H1 (cell line): ENCODE results near the gene CPNE4. TPM values are rescaled to one million over a fixed set of nuclear protein-coding genes. Genes with fewer than 3 reads are reported as not detected.

Experiments used
- CTCF ChIA-PET: fragments of 300-600 bp; sonication (Branson Sonifier 250); formaldehyde crosslinking; loops from one replicate; lab custom pipeline; 2021; ENCODE audit not compliant: partially characterized antibody; lab: Charles Lee
- POLR2A ChIA-PET: fragments of 300-600 bp; sonication (Branson Sonifier 250); formaldehyde crosslinking; loops from one replicate; lab custom pipeline; 2021; ENCODE audit warnings: inconsistent platforms; ENCODE audit not compliant: partially characterized antibody; lab: Charles Lee
- DNase-seq, 2 experiments: peaks; one replicate each; pipeline versions ENCODE4 v3.0.0 to v3.0.0-alpha.2; 2010 to 2022; ENCODE audit warnings: low spot score in 2 of 2, low read depth in 1 of 2, mixed read lengths in 1 of 2
- FAIRE-seq: peaks from 2 replicates; lab custom pipeline; 2011; peaks lifted over from hg19 to GRCh38; lab: Jason Lieb, UNC
- H2AFZ ChIP-seq: 2 replicates; pipeline ENCODE4 v1.8.1; 2012; ENCODE audit warnings: low read length, inconsistent platforms
- H2AK5ac ChIP-seq: 2 replicates; pipeline ENCODE4 v1.6.1; 2013; ENCODE audit warnings: low read depth, low read length
- H2BK120ac ChIP-seq: replicated peaks from 2 replicates; pipeline ENCODE3; 2013; ENCODE audit warnings: low read depth, low read length, inconsistent platforms
- H2BK12ac ChIP-seq: 2 replicates; pipeline ENCODE4 v1.6.1; 2013; ENCODE audit warnings: low read depth, low read length
- H2BK15ac ChIP-seq: 2 replicates; pipeline ENCODE4 v1.6.1; 2013; ENCODE audit warnings: low read length
- H2BK20ac ChIP-seq: 2 replicates; pipeline ENCODE4 v1.6.1; 2013; ENCODE audit warnings: low read length
- H2BK5ac ChIP-seq: 2 replicates; pipeline ENCODE4 v1.6.1; 2013; ENCODE audit warnings: low read depth, low read length
- H3K14ac ChIP-seq: 2 replicates; pipeline ENCODE4 v1.6.1; 2013; ENCODE audit warnings: inconsistent platforms; ENCODE audit not compliant: insufficient read length
- H3K18ac ChIP-seq: 2 replicates; pipeline ENCODE4 v1.6.1; 2013; ENCODE audit warnings: low read length; ENCODE audit errors: extremely low read depth
- H3K23ac ChIP-seq: 2 replicates; pipeline ENCODE4 v1.6.1; 2013; ENCODE audit warnings: inconsistent platforms; ENCODE audit not compliant: insufficient read length
- H3K23me2 ChIP-seq: 2 replicates; pipeline ENCODE4 v1.6.1; 2013; ENCODE audit warnings: low read depth, low read length
- H3K27ac ChIP-seq: 2 replicates; pipeline ENCODE4 v1.6.1; 2011; ENCODE audit warnings: low read depth, low read length, inconsistent platforms
- H3K27me3 ChIP-seq, 4 experiments: replicated peaks in 1 of 4; 1 replicate in 1 of 4; 2 replicates in 3 of 4; pipeline versions ENCODE4 v1.6.1 to v1.8.1; 2011 to 2013; ENCODE audit warnings: low read length in 3 of 4, mild to moderate bottlenecking in 3 of 4, inconsistent platforms in 2 of 4, mixed read lengths in 2 of 4, moderate library complexity in 1 of 4; ENCODE audit not compliant: control insufficient read depth in 3 of 4, insufficient read depth in 3 of 4; ENCODE audit errors: extremely low read depth in 1 of 4
- H3K36me3 ChIP-seq, 4 experiments: 2 replicates each; pipeline versions ENCODE4 v1.6.1 to v1.8.1; 2011 to 2013; ENCODE audit warnings: mild to moderate bottlenecking in 4 of 4, low read length in 3 of 4, moderate library complexity in 2 of 4, control low read depth in 1 of 4, inconsistent platforms in 1 of 4; ENCODE audit not compliant: insufficient read depth in 4 of 4, control insufficient read depth in 2 of 4
- H3K4ac ChIP-seq: replicated peaks from 2 replicates; pipeline ENCODE3; 2013; ENCODE audit warnings: low read length, low read depth, mixed read lengths, inconsistent platforms; ENCODE audit not compliant: insufficient read length
- H3K4me1 ChIP-seq, 4 experiments: replicated peaks in 1 of 4; 1 replicate in 1 of 4; 2 replicates in 3 of 4; pipeline versions ENCODE4 v1.6.1 to v1.8.1; 2011 to 2013; ENCODE audit warnings: low read length in 3 of 4, inconsistent platforms in 2 of 4, mixed read lengths in 1 of 4; ENCODE audit not compliant: insufficient read depth in 4 of 4, control insufficient read depth in 3 of 4
- H3K4me2 ChIP-seq, 2 experiments: 2 replicates each; pipeline versions ENCODE4 v1.6.1 to v1.8.1; 2011 to 2013; ENCODE audit warnings: low read depth in 2 of 2, low read length in 2 of 2, control low read depth in 1 of 2, inconsistent platforms in 1 of 2, mild to moderate bottlenecking in 1 of 2; ENCODE audit not compliant: insufficient read depth in 1 of 2
- H3K4me3 ChIP-seq, 4 experiments: fragments of 200-600, 300-600 bp in 1 of 4; sonication (generic), shearing (Covaris generic), sonication (Bioruptor Twin) in 1 of 4; 2 replicates each; pipeline versions ENCODE4 v1.5.1 to v1.8.1; 2011 to 2016; ENCODE audit warnings: low read length in 4 of 4, low read depth in 3 of 4, control low read depth in 2 of 4, inconsistent platforms in 2 of 4, mild to moderate bottlenecking in 2 of 4, mixed read lengths in 1 of 4, moderate library complexity in 1 of 4; ENCODE audit not compliant: insufficient read depth in 2 of 4; ENCODE audit errors: extremely low read depth in 1 of 4
- H3K56ac ChIP-seq: replicated peaks from 2 replicates; pipeline ENCODE3; 2013; ENCODE audit warnings: low read depth, mild to moderate bottlenecking, mixed read lengths, low read length, inconsistent platforms; ENCODE audit not compliant: insufficient read length
- H3K79me1 ChIP-seq: 2 replicates; pipeline ENCODE4 v1.6.1; 2013; ENCODE audit warnings: low read depth, low read length, control low read depth
- H3K79me2 ChIP-seq, 2 experiments: 2 replicates each; pipeline versions ENCODE4 v1.6.1 to v1.8.1; 2012 to 2013; ENCODE audit warnings: low read length in 2 of 2, mild to moderate bottlenecking in 2 of 2, inconsistent platforms in 1 of 2; ENCODE audit not compliant: insufficient read depth in 2 of 2, control insufficient read depth in 1 of 2
- H3K9ac ChIP-seq, 4 experiments: replicated peaks in 1 of 4; 1 replicate in 1 of 4; 2 replicates in 3 of 4; pipeline versions ENCODE4 v1.6.1 to v1.8.1; 2011 to 2013; ENCODE audit warnings: low read depth in 3 of 4, low read length in 3 of 4, control low read depth in 2 of 4, mild to moderate bottlenecking in 2 of 4, moderate library complexity in 2 of 4, inconsistent platforms in 1 of 4; ENCODE audit errors: extremely low read depth in 1 of 4
- H3K9me3 ChIP-seq, 2 experiments: 2 replicates each; pipeline versions ENCODE4 v1.6.1 to v1.8.1; 2012 to 2013; ENCODE audit warnings: mild to moderate bottlenecking in 2 of 2, moderate library complexity in 2 of 2, control low read depth in 1 of 2, inconsistent platforms in 1 of 2, low read depth in 1 of 2, low read length in 1 of 2, mixed read lengths in 1 of 2; ENCODE audit not compliant: insufficient read depth in 2 of 2
- H4K20me1 ChIP-seq, 2 experiments: replicated peaks in 1 of 2; 2 replicates each; pipeline versions ENCODE3 to v1.8.1; 2011 to 2013; ENCODE audit warnings: inconsistent platforms in 2 of 2, low read length in 2 of 2, mild to moderate bottlenecking in 1 of 2; ENCODE audit not compliant: insufficient read depth in 2 of 2, control insufficient read depth in 1 of 2
- H4K5ac ChIP-seq: 2 replicates; pipeline ENCODE4 v1.6.1; 2013; ENCODE audit warnings: low read length, low read depth, mixed read lengths, inconsistent platforms; ENCODE audit not compliant: insufficient read length
- H4K8ac ChIP-seq: 2 replicates; pipeline ENCODE4 v1.8.0; 2013; ENCODE audit warnings: mild to moderate bottlenecking, moderate library complexity, low read length, inconsistent platforms; ENCODE audit not compliant: insufficient read depth; ENCODE audit errors: extremely low read depth
- H4K91ac ChIP-seq: replicated peaks from 2 replicates; pipeline ENCODE3; 2013; ENCODE audit warnings: low read length, mixed read lengths, inconsistent platforms; ENCODE audit not compliant: insufficient read length
- BACH1 ChIP-seq: IDR thresholded peaks from 2 replicates; pipeline ENCODE4 v1.6.1; 2012; ENCODE audit warnings: low read length, improper control_type of control experiment
- BRCA1 ChIP-seq: IDR thresholded peaks from 2 replicates; pipeline ENCODE4 v1.6.1; 2012; ENCODE audit warnings: low read depth, low read length, improper control_type of control experiment
- CREB1 ChIP-seq: IDR thresholded peaks from 2 replicates; pipeline ENCODE4 v1.6.1; 2012; ENCODE audit warnings: inconsistent platforms
- EGR1 ChIP-seq: IDR thresholded peaks from 2 replicates; pipeline ENCODE4 v1.6.1; 2011; ENCODE audit warnings: low read depth, low read length, borderline replicate concordance
- EP300 ChIP-seq, 2 experiments: IDR thresholded peaks; 1 replicate in 1 of 2; 2 replicates in 1 of 2; pipeline ENCODE4 v1.6.1; 2011 to 2012; ENCODE audit warnings: low read depth in 2 of 2, low read length in 2 of 2, mild to moderate bottlenecking in 2 of 2, borderline replicate concordance in 1 of 2, inconsistent platforms in 1 of 2, moderate library complexity in 1 of 2
- EZH2 ChIP-seq: fragments of 200-600 bp; sonication (generic); IDR thresholded peaks from 2 replicates; pipeline ENCODE4 v1.7.1; 2012; ENCODE audit warnings: low read depth, mild to moderate bottlenecking, moderate library complexity, low read length, inconsistent platforms; ENCODE audit not compliant: severe bottlenecking
- JUND ChIP-seq: IDR thresholded peaks from 2 replicates; pipeline ENCODE4 v1.6.1; 2011; ENCODE audit warnings: mild to moderate bottlenecking, improper control_type of control experiment, low read length
- PHF8 ChIP-seq: fragments of 200-600 bp; sonication (generic); conservative IDR thresholded peaks from 2 replicates; pipeline ENCODE4 v1.7.1; 2012; ENCODE audit warnings: low read depth, mild to moderate bottlenecking, inconsistent platforms, low read length, moderate library complexity
- POLR2A ChIP-seq, 2 experiments: IDR thresholded peaks; 1 replicate in 1 of 2; 2 replicates in 1 of 2; pipeline ENCODE4 v1.6.1; 2011; ENCODE audit warnings: low read depth in 2 of 2, low read length in 2 of 2, mild to moderate bottlenecking in 2 of 2; ENCODE audit errors: control extremely low read depth in 1 of 2
- RNF2 ChIP-seq: fragments of 200-900, 300-1000 bp; sonication (generic); IDR thresholded peaks from 2 replicates; pipeline ENCODE4 v1.7.1; 2016; ENCODE audit warnings: borderline replicate concordance, low read depth, mild to moderate bottlenecking, antibody characterized with exemption, low read length; ENCODE audit not compliant: poor library complexity, severe bottlenecking; ENCODE audit errors: missing control alignments
- SIN3A ChIP-seq, 2 experiments: IDR thresholded peaks in 1 of 2; conservative IDR thresholded peaks in 1 of 2; 2 replicates each; pipeline ENCODE4 v1.6.1; 2011 to 2012; ENCODE audit warnings: low read length in 2 of 2, improper control_type of control experiment in 1 of 2, low read depth in 1 of 2, mild to moderate bottlenecking in 1 of 2
- SP2 ChIP-seq: IDR thresholded peaks from 2 replicates; pipeline ENCODE4 v1.6.1; 2012; ENCODE audit warnings: mild to moderate bottlenecking, low read length, inconsistent platforms
- SP4 ChIP-seq: IDR thresholded peaks from 2 replicates; pipeline ENCODE4 v1.6.1; 2012; ENCODE audit warnings: low read length, inconsistent platforms
- TCF12 ChIP-seq: IDR thresholded peaks from 2 replicates; pipeline ENCODE4 v1.6.1; 2011; ENCODE audit warnings: low read depth, mild to moderate bottlenecking, low read length
- TEAD4 ChIP-seq: IDR thresholded peaks from 2 replicates; pipeline ENCODE4 v1.6.1; 2012; ENCODE audit warnings: low read depth, low read length, inconsistent platforms, mixed read lengths
- YY1 ChIP-seq: IDR thresholded peaks from 2 replicates; pipeline ENCODE4 v1.6.1; 2011; ENCODE audit warnings: low read depth, mild to moderate bottlenecking, low read length
- WGBS, 2 experiments: shearing (Covaris generic) in 1 of 2; methylation state at CpG; one replicate each; pipeline versions ENCODE4 v1.1.6 to v1.1.7; 2013 to 2015; ENCODE audit warnings: low lambda C conversion rate in 2 of 2, mixed read lengths in 2 of 2, inconsistent platforms in 1 of 2, low coverage in 1 of 2, missing lambda C conversion rate in 1 of 2; ENCODE audit not compliant: insufficient replicate concordance in 2 of 2, insufficient coverage in 1 of 2, insufficient read length in 1 of 2; ENCODE audit errors: extremely low coverage in 1 of 2, missing lambda C conversion rate in 1 of 2; 5-methylcytosine and 5-hydroxymethylcytosine counted together
- polyA plus RNA-seq, 7 experiments: library from polyadenylated mRNA; depleted of rRNA in 3 of 7; stranded (reverse) in 5 of 7; unstranded in 2 of 7; fragments of >200 nt in 5 of 7; fragments of 200-250 nt in 2 of 7; gene quantifications; 1 replicate in 5 of 7; 2 replicates in 1 of 7; 4 replicates in 1 of 7; pipeline versions ENCODE4 v1.2.1 to v1.2.3, GENCODE V29; 2011 to 2013; ENCODE audit warnings: missing spikeins in 2 of 7, mixed read lengths in 2 of 7
- total RNA-seq: library from RNA; stranded (reverse); fragmentation: NEBNext Ultra II Directional; extraction: Animal tissue kit (Norgen Biotek cat#: 25700); gene quantifications from 2 replicates; pipeline ENCODE4 v1.2.1, GENCODE V29; 2021

CPNE4 gene
- total and polyA plus RNA-seq, 2 of the 8 experiments (the other 6 are each of a cell fraction or from before 2014, with no cell fraction given), result 0.82 to 3.8 TPM

GRCh38 chr3:131976448-131976847 is 58.4 kb downstream of the CPNE4 start:
- ChIA-PET POLR2A (interaction anchor here (0.7 kb wide), 1 partner anchor 19 kb away, joined by 3 read pairs; no protein-coding TSS in a partner anchor), CTCF (interaction anchor here (0.9 kb wide), 1 partner anchor 9 kb away, joined by 3 read pairs; no protein-coding TSS in a partner anchor)
- H2BK5ac ChIP-seq, result no peak overlapping the region
- no peaks in the 10 kb centered on the region for H3K79me2 ChIP-seq
- WGBS, 2 experiments, result 91% methylated on average over 2 of the region's 2 CpGs; no CpG with 5 or more reads in 1 of the 2 experiments
- no peak overlapping the region for H3K27ac ChIP-seq
- H3K9ac ChIP-seq, result no peak overlapping the region
- H4K91ac ChIP-seq, result no peak overlapping the region
- H3K18ac ChIP-seq, result no peak overlapping the region
- no peaks in the 10 kb centered on the region for H3K79me1 ChIP-seq
- no peak overlapping the region for H3K23ac ChIP-seq
- no peaks in the 10 kb centered on the region for H3K27me3 ChIP-seq
- no peak overlapping the region for H3K56ac ChIP-seq
- no peak overlapping the region for H2AK5ac ChIP-seq
- no peaks in the 10 kb centered on the region for H3K36me3 ChIP-seq
- H3K23me2 ChIP-seq, result no peaks in the 10 kb centered on the region
- no peaks in the 10 kb centered on the region for H3K9me3 ChIP-seq
- H3K4me2 ChIP-seq, result no peak overlapping the region
- H3K4ac ChIP-seq, result no peak overlapping the region
- H3K4me1 ChIP-seq, result peaks cover 0 to 7% (median 0%) of the 10 kb centered on the region in 4 experiments; a peak in 2 of 7 replicates
- no peak overlapping the region for H4K5ac ChIP-seq
- no peak overlapping the region for H3K14ac ChIP-seq
- DNase-seq, result no peak
- no peak overlapping the region for H2BK20ac ChIP-seq
- H4K20me1 ChIP-seq, result no peaks in the 10 kb centered on the region
- H2AFZ ChIP-seq, result no peak overlapping the region
- no peak for FAIRE-seq
- H2BK15ac ChIP-seq, result no peak overlapping the region
- H4K8ac ChIP-seq, result no peak overlapping the region
- no peak overlapping the region for H3K4me3 ChIP-seq
- H2BK12ac ChIP-seq, result no peak overlapping the region
- no peak overlapping the region for H2BK120ac ChIP-seq
- TF ChIP-seq TCF12, result no peak
- TF ChIP-seq RNF2, result no peak
- no peak for TF ChIP-seq EZH2
- TF ChIP-seq CREB1, result no peak
- no peak for TF ChIP-seq EGR1
- TF ChIP-seq SP2, result no peak
- no peak for TF ChIP-seq PHF8
- no peak for TF ChIP-seq BRCA1
- TF ChIP-seq EP300 (IDR thresholded peaks at IDR 0.05; ENCODE audit: borderline replicate concordance in 1 of 2, low read depth in 2 of 2, low read length in 2 of 2), result no peak
- no peak for TF ChIP-seq BACH1
- no peak for TF ChIP-seq SIN3A (conservative IDR thresholded peaks at IDR 0.05 in 1 of 2, IDR thresholded peaks at IDR 0.05 in 1 of 2; ENCODE audit: low read depth in 1 of 2, low read length in 2 of 2)
- TF ChIP-seq POLR2A (IDR thresholded peaks at IDR 0.05; ENCODE audit: control extremely low read depth in 1 of 2, low read depth in 2 of 2, low read length in 2 of 2), result no peak
- no peak for TF ChIP-seq SP4
- no peak for TF ChIP-seq JUND
- no peak for TF ChIP-seq TEAD4
- no peak for TF ChIP-seq YY1
